ENCODE data around the gene NCKAP5. TPM values are rescaled to one million over a fixed set of nuclear protein-coding genes. Genes with fewer than 3 reads are reported as not detected.

The NCKAP5 gene
- total RNA-seq, 4 donors from 2014 or later = 0.37 to 1.3 (median 0.83) TPM

DNA sequence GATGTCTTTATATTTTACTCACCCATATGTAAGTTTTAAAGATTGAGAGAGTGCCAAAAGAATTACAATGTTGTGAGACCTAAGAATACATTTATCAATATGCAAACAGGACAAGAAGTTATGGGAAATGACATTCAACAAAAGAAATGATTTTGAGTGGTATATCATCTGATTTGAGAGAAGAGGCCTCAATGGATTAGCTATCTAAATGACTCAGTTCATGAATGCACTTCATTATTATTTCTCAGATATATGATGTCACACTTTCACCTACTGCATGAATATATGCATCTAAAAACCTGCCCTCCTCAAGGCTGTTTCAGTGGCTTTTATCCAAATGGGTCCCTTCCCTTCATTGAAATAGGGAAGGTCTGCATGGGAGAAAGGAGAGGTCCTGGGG is 769.9 kb downstream of the NCKAP5 start:
- ATAC-seq (ENCODE audit: low FRiP score) (no peak), DNase-seq (ENCODE audit: low spot score) (no peak)
- TF ChIP-seq, protein P1, sequence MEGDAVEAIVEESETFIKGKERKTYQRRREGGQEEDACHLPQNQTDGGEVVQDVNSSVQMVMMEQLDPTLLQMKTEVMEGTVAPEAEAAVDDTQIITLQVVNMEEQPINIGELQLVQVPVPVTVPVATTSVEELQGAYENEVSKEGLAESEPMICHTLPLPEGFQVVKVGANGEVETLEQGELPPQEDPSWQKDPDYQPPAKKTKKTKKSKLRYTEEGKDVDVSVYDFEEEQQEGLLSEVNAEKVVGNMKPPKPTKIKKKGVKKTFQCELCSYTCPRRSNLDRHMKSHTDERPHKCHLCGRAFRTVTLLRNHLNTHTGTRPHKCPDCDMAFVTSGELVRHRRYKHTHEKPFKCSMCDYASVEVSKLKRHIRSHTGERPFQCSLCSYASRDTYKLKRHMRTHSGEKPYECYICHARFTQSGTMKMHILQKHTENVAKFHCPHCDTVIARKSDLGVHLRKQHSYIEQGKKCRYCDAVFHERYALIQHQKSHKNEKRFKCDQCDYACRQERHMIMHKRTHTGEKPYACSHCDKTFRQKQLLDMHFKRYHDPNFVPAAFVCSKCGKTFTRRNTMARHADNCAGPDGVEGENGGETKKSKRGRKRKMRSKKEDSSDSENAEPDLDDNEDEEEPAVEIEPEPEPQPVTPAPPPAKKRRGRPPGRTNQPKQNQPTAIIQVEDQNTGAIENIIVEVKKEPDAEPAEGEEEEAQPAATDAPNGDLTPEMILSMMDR (IDR thresholded peaks at IDR 0.05) = no peak

GRCh38 chr2:132797556-132797955 is 770.7 kb downstream of the NCKAP5 start:
- ATAC-seq (ENCODE audit: low FRiP score) = no peak
- TF ChIP-seq, protein P1 (IDR thresholded peaks at IDR 0.05) = no peak
- no peak for DNase-seq (ENCODE audit: low spot score)

DNA sequence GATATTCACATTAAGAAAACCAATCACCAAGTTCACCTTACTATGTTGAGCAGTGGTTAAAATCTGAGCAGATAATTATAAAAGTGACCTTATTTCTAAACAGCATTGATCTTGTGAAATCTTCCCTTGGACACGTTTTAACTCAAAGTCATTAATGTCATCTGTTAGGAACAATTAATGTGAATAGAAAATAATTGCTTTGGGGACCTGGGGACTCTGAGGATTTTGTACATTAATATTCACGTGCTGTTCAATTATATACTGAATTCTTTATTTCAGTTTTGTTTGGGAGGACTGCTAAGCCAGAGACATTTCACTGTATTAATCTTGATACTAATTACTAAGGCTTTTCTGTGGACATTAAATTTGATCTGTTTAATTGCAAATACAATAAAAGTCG is 771.2 kb downstream of the NCKAP5 start:
- TF ChIP-seq, protein P1 (IDR thresholded peaks at IDR 0.05) = no peak
- DNase-seq (ENCODE audit: low spot score) (no peak), ATAC-seq (ENCODE audit: low FRiP score) (no peak)

- ATAC-seq (ENCODE audit: low FRiP score) (no peak), DNase-seq (ENCODE audit: low spot score) (no peak)
- TF ChIP-seq, protein P1 (IDR thresholded peaks at IDR 0.05) = no peak
These were observed 773.0 kb downstream of the NCKAP5 start for GRCh38 chr2:132795220-132795619.

DNA sequence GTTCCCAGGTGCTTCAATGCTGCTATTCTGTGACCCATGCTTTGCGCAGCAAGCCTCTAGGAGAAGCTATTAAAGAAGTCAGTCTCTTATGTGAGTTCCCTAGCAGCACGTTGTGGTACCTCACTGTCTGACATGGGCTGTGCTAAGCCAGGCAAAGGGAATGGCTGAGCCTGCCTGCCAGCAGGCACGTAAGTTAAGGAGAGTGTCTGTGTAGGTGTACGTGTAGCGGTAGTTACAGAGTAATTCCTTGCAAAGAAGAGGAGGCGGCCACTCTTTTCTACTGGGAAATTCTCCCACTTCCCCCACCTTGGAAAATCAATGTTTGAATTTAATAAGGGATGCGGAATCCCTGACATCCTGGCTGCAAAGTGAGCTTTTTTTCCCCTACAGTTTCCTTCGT is 774.7 kb downstream of the NCKAP5 start:
- TF ChIP-seq, protein P1 (IDR thresholded peaks at IDR 0.05) = no peak
- DNase-seq (ENCODE audit: low spot score) (no peak), ATAC-seq (ENCODE audit: low FRiP score) (no peak)

DNA sequence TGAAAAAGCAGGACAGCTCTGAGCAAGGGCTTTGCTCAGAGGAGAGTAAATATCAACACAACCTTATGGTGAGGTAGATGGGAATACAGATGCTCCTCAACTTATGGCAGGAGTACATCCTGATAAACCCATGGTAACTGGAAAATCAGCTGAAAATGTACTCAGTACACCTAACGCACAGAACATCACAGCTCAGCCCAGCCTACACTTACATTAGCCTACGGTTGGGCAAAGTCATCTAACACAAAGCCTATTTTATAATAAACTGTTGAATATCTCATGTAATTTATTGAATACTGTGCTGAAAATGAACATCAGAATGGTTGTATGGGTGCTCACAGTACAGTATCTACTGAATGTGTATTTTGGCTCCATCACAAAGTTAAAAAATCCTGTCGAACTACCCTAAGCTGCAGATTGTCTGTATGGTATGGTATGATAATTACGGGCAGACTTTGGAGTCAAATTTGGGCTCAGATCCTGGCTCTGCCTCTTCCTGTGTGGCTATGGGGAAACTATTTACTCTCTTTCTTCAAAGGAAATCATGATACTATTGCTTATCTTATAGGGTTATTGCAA is 778.0 kb downstream of the NCKAP5 start:
- DNase-seq (ENCODE audit: low spot score) (no peak), ATAC-seq (ENCODE audit: low FRiP score) (no peak)
- TF ChIP-seq, protein P1 (IDR thresholded peaks at IDR 0.05) = no peak

GRCh38 chr2:132789066-132789465 is 779.2 kb downstream of the NCKAP5 start:
- DNase-seq (ENCODE audit: low spot score) (no peak), ATAC-seq (ENCODE audit: low FRiP score) (no peak)
- TF ChIP-seq, protein P1 (IDR thresholded peaks at IDR 0.05) = no peak
